Lower leg skin (tissue), 3 donors: ENCODE measurements around the gene GTF3C4.

Source experiments
- POLR2A ChIP-seq, 2 donors: fragments of 450-650 bp; IDR thresholded peaks; one replicate each; pipeline ENCODE4 v1.6.1; 2016 to 2017; ENCODE audit warnings: antibody characterized with exemption in 2 of 2, mild to moderate bottlenecking in 1 of 2, moderate library complexity in 1 of 2
- TF ChIP-seq, protein P1 (sequence below), 3 donors: fragments of 450-650 bp; IDR thresholded peaks; one replicate each; pipeline ENCODE4 v1.5.1; 2016; ENCODE audit warnings: antibody characterized with exemption in 3 of 3, mild to moderate bottlenecking in 3 of 3, moderate library complexity in 2 of 3

GRCh38 chr9:132674485-132674884 lies 4.2 kb downstream of the GTF3C4 start:
- TF ChIP-seq, protein P1, sequence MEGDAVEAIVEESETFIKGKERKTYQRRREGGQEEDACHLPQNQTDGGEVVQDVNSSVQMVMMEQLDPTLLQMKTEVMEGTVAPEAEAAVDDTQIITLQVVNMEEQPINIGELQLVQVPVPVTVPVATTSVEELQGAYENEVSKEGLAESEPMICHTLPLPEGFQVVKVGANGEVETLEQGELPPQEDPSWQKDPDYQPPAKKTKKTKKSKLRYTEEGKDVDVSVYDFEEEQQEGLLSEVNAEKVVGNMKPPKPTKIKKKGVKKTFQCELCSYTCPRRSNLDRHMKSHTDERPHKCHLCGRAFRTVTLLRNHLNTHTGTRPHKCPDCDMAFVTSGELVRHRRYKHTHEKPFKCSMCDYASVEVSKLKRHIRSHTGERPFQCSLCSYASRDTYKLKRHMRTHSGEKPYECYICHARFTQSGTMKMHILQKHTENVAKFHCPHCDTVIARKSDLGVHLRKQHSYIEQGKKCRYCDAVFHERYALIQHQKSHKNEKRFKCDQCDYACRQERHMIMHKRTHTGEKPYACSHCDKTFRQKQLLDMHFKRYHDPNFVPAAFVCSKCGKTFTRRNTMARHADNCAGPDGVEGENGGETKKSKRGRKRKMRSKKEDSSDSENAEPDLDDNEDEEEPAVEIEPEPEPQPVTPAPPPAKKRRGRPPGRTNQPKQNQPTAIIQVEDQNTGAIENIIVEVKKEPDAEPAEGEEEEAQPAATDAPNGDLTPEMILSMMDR (IDR thresholded peaks at IDR 0.05): no peak
- TF ChIP-seq POLR2A (IDR thresholded peaks at IDR 0.05): no peak
